ENCODE results near the gene MLPH. TPM values are rescaled to one million over a fixed set of nuclear protein-coding genes. Genes with fewer than 3 reads are reported as not detected.

Gene MLPH
- polyA plus RNA-seq, 1 of the 3 experiments (the other 2 are of a cell fraction), result 93.6 TPM

GRCh38 chr2:237567276-237568029, 80.4 kb downstream of the MLPH start:
- DNase-seq, result no peak
- no peak overlapping the region for H3K27ac ChIP-seq (ENCODE audit: low read depth in 2 of 2, low read length in 1 of 2)
- no peak overlapping the region for H3K4me3 ChIP-seq (ENCODE audit: low read depth in 2 of 2, low read length in 1 of 2)
- H3F3A ChIP-seq (replicated peaks; ENCODE audit: insufficient read depth), result no peaks in the 10 kb centered on the region
- no peaks in the 10 kb centered on the region for H4K20me1 ChIP-seq (ENCODE audit: insufficient read depth)
- H3K9me3 ChIP-seq, result no peaks in the 10 kb centered on the region
- CTCF ChIA-PET, result interaction anchor here (1.5 to 3.6 kb wide), 2 partner anchors 54 to 178 kb away, joined by 5 to 14 read pairs; no protein-coding TSS in a partner anchor
- H3K4me1 ChIP-seq (ENCODE audit: control insufficient read depth in 1 of 2, insufficient read depth in 2 of 2, low read depth in 1 of 2, low read length in 1 of 2), result peaks cover 3 to 5% of the 10 kb centered on the region in 2 experiments; a peak in 3 of 4 replicates
- no peaks in the 10 kb centered on the region for H3K36me3 ChIP-seq (replicated peaks in 1 of 2; ENCODE audit: control insufficient read depth in 1 of 2, insufficient read depth in 2 of 2, low read length in 1 of 2)
- H3K27me3 ChIP-seq (ENCODE audit: insufficient read depth), result no peaks in the 10 kb centered on the region
- TF ChIP-seq EP300 (IDR thresholded peaks at IDR 0.05; ENCODE audit: borderline replicate concordance in 1 of 2, low read depth in 1 of 2, low read length in 1 of 2) (no peak), REST (IDR thresholded peaks at IDR 0.05; ENCODE audit: low read depth, low read length) (no peak), TEAD4 (IDR thresholded peaks at IDR 0.05; ENCODE audit: borderline replicate concordance, insufficient read depth) (no peak), RCOR1 (IDR thresholded peaks at IDR 0.05; ENCODE audit: low read length) (no peak), YY1 (IDR thresholded peaks at IDR 0.05; ENCODE audit: low read depth) (no peak), FOSL2 (IDR thresholded peaks at IDR 0.05; ENCODE audit: borderline replicate concordance, low read depth) (no peak), ELF1 (IDR thresholded peaks at IDR 0.05) (no peak), MXI1 (IDR thresholded peaks at IDR 0.05; ENCODE audit: low read depth, low read length) (no peak), RFX5 (IDR thresholded peaks at IDR 0.05; ENCODE audit: low read length) (no peak), PBX3 (IDR thresholded peaks at IDR 0.05) (no peak), TAF1 (IDR thresholded peaks at IDR 0.05; ENCODE audit: borderline replicate concordance, low read depth, low read length) (no peak), GATA2 (CRISPR knock-in tag; IDR thresholded peaks at IDR 0.05) (no peak)
- H2AFZ ChIP-seq (ENCODE audit: low read depth), result no peak overlapping the region
- H3K4me2 ChIP-seq, result no peak overlapping the region
- H3K79me2 ChIP-seq (ENCODE audit: insufficient read depth), result no peaks in the 10 kb centered on the region
- 78% methylated on average over 11 of the region's 16 CpGs for WGBS (ENCODE audit: low lambda C conversion rate)
- POLR2A ChIA-PET, result no interaction called here
- H3K9me2 ChIP-seq, result no peaks in the 10 kb centered on the region
- no peak overlapping the region for H3K9ac ChIP-seq
